K562 (cell line): ENCODE data around the gene COP1. TPM values are rescaled to one million over a fixed set of nuclear protein-coding genes. Genes with fewer than 3 reads are reported as not detected.
A peak's percentile ranks its signal among the peaks of the same experiment; 100 is the strongest.

Experiments used
- ARHGAP35 ChIP-seq: fragments of 450-650 bp; IDR thresholded peaks from 2 replicates; pipeline ENCODE4 v1.6.1; 2018; ENCODE audit not compliant: partially characterized antibody
- ARID2 ChIP-seq: fragments of 450-650 bp; IDR thresholded peaks from 2 replicates; pipeline ENCODE4 v1.6.1; 2017; ENCODE audit warnings: antibody characterized with exemption, mild to moderate bottlenecking
- CBX3 ChIP-seq, 2 experiments: IDR thresholded peaks; 1 replicate in 1 of 2; 2 replicates in 1 of 2; pipeline ENCODE4 v1.6.1; 2012; ENCODE audit warnings: inconsistent platforms in 2 of 2, low read length in 2 of 2, borderline replicate concordance in 1 of 2, control low read depth in 1 of 2
- DPF2 ChIP-seq: fragments of 450-650 bp; IDR thresholded peaks from 2 replicates; pipeline ENCODE4 v1.6.1; 2016
- EP400 ChIP-seq: fragments of 450-650 bp; IDR thresholded peaks from 2 replicates; pipeline ENCODE4 v1.6.1; 2017; ENCODE audit warnings: antibody characterized with exemption, mild to moderate bottlenecking, moderate library complexity
- ETS2 ChIP-seq: IDR thresholded peaks from 2 replicates; pipeline ENCODE4 v1.6.1; 2016; ENCODE audit warnings: borderline replicate concordance, missing genetic modification characterization, mild to moderate bottlenecking, moderate library complexity, missing compliant biosample characterization; ENCODE audit not compliant: poor library complexity, severe bottlenecking
- FOSL1 ChIP-seq: fragments of 200-800 bp; sonication (Bioruptor generic); conservative IDR thresholded peaks from 2 replicates; pipeline ENCODE4 v1.6.1; 2016; ENCODE audit warnings: missing genetic modification characterization, missing compliant biosample characterization
- FOXK2 ChIP-seq, 2 experiments: fragments of 450-650 bp; IDR thresholded peaks in 1 of 2; conservative IDR thresholded peaks in 1 of 2; 2 replicates each; pipeline ENCODE4 v1.6.1; 2016; ENCODE audit warnings: low read depth in 2 of 2, mild to moderate bottlenecking in 1 of 2
- HDAC1 ChIP-seq, 2 experiments: fragments of 450-650 bp; IDR thresholded peaks; 2 replicates each; pipeline ENCODE4 v1.6.1; 2016 to 2017; ENCODE audit warnings: inconsistent platforms in 1 of 2, mild to moderate bottlenecking in 1 of 2, moderate library complexity in 1 of 2
- HDGF ChIP-seq: fragments of 450-650 bp; IDR thresholded peaks from 2 replicates; pipeline ENCODE4 v1.6.1; 2016
- KHSRP ChIP-seq: fragments of 450-650 bp; IDR thresholded peaks from 2 replicates; pipeline ENCODE4 v1.6.1; 2017
- LARP7 ChIP-seq: fragments of 450-650 bp; IDR thresholded peaks from 2 replicates; pipeline ENCODE4 v1.6.1; 2016
- MIER1 ChIP-seq: fragments of 450-650 bp; IDR thresholded peaks from 2 replicates; pipeline ENCODE4 v1.6.1; 2016; ENCODE audit warnings: antibody characterized with exemption, mild to moderate bottlenecking, low read depth
- NKRF ChIP-seq: fragments of 450-650 bp; IDR thresholded peaks from 2 replicates; pipeline ENCODE4 v1.6.1; 2016; ENCODE audit warnings: borderline replicate concordance
- RFX7 ChIP-seq: fragments of 250-450 bp; sonication (Bioruptor Pico); IDR thresholded peaks from 2 replicates; pipeline ENCODE4 v1.5.1; 2021; ENCODE audit warnings: mild to moderate bottlenecking
- SMARCA4 ChIP-seq: fragments of 450-650 bp; IDR thresholded peaks from 2 replicates; pipeline ENCODE4 v1.6.1; 2016
- SMARCE1 ChIP-seq: fragments of 450-650 bp; IDR thresholded peaks from 2 replicates; pipeline ENCODE4 v1.7.1; 2016; ENCODE audit warnings: mild to moderate bottlenecking
- TCF15 ChIP-seq: fragments of 250-450 bp; sonication (Bioruptor Pico); IDR thresholded peaks from 2 replicates; pipeline ENCODE4 v1.8.0; 2022; ENCODE audit warnings: moderate library complexity, mild to moderate bottlenecking, inconsistent platforms
- ZNF407 ChIP-seq: fragments of 450-650 bp; IDR thresholded peaks from 2 replicates; pipeline ENCODE4 v1.6.1; 2016; ENCODE audit warnings: low read depth
- ZNF57 ChIP-seq: fragments of 450-650 bp; formaldehyde crosslinking; IDR thresholded peaks from 2 replicates; pipeline ENCODE4 v1.4.0; 2020; ENCODE audit warnings: mild to moderate bottlenecking, moderate library complexity
- polyA plus RNA-seq, 8 experiments: library from polyadenylated mRNA; depleted of rRNA in 4 of 8; stranded (reverse) in 5 of 8; unstranded in 3 of 8; fragments of >200 nt; fragmentation: Nextera tagmentation in 2 of 8; fragmentation: Illumina TruSeq in 1 of 8; extraction: Ambion mirVana in 2 of 8; extraction: Trizol in 1 of 8; gene quantifications; 2 replicates each; pipeline versions ENCODE4 v1.2.1 to v1.2.3, GENCODE V29; 2011 to 2014; ENCODE audit warnings: inconsistent platforms in 1 of 8, missing spikeins in 1 of 8
- total RNA-seq, 7 experiments: library from RNA; depleted of rRNA in 6 of 7; stranded (reverse); fragments of >200 nt in 6 of 7; fragmentation: Illumina TruSeq in 2 of 7; extraction: Trizol in 2 of 7; gene quantifications; 2 replicates each; pipeline versions ENCODE4 v1.2.1 to v1.2.3, GENCODE V29; 2011 to 2021; ENCODE audit warnings: low replicate concordance in 1 of 7

COP1 gene
- total and polyA plus RNA-seq, 9 of the 15 experiments (the other 6 are each of a cell fraction or from before 2014, with no cell fraction given): 25.8 to 77.7 (median 58.6) TPM

GRCh38 chr1:176205332-176205914, 1.7 kb downstream of the COP1 start (continued):
- TF ChIP-seq ZNF407 (no peak), FOXK2 (conservative IDR thresholded peaks at IDR 0.05 in 1 of 2, IDR thresholded peaks at IDR 0.05 in 1 of 2; ENCODE audit: low read depth in 2 of 2) (peak in 1 of 2 experiments; percentile 20; a peak in 1 of 4 replicates), RFX7 (CRISPR knock-in tag) (no peak), LARP7 (peak; percentile 40; the same call in 1 of the 2 replicates), NKRF (peak; percentile 63; the same call in 1 of the 2 replicates), MIER1 (0 out of 2 replicates have a peak, but pooled peaks have one; percentile 12), SMARCE1 (peak; percentile 42; the same call in 1 of the 2 replicates), ARID2 (peak; percentile 66), ARHGAP35 (peak; percentile 12), ZNF57 (CRISPR knock-in tag) (no peak), DPF2 (peak; percentile 32; the same call in 1 of the 2 replicates), HDAC1 (IDR thresholded peaks at IDR 0.05) (peak in 1 of 2 experiments; percentile 44; a peak in 1 of 4 replicates), TCF15 (CRISPR knock-in tag) (no peak), FOSL1 (tag) (0 out of 2 replicates have a peak, but pooled peaks have one; percentile 27), CBX3 (IDR thresholded peaks at IDR 0.05; ENCODE audit: borderline replicate concordance in 1 of 2, low read length in 2 of 2) (no peak), KHSRP (peak; percentile 45; the same call in 1 of the 2 replicates), SMARCA4 (peak; percentile 36; the same call in 1 of the 2 replicates), HDGF (peak; percentile 91), ETS2 (tag) (no peak), EP400 (peak; percentile 5; the same call in 1 of the 2 replicates)
